Measurements from ENCODE around the gene CLDN5. TPM values are rescaled to one million over a fixed set of nuclear protein-coding genes. Genes with fewer than 3 reads are reported as not detected.

Gene CLDN5
- total and polyA plus RNA-seq, 10 donors, result 18.1 to 167 (median 63.4) TPM

DNA sequence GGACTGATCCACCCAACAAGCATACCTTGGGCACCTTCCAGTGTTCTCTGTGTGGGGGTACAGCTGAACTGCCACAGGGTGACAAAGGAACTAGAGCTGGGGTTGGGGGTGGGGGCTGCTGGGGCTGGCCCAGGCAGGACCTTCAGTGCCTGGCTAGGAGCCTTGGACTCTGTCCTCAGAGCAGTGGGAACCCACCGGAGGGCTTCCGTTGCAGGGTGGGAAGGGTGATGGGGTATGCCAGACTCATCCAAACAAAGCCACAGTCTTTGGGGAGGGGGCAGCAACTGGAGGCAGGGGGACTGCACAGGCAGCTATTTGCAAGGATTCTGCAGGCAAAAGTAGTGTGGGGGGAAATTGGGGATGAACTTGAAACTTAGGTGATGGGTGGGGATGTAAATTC is 35.7 kb upstream of the CLDN5 start:
- TF ChIP-seq POLR2A (IDR thresholded peaks at IDR 0.05), result no peak
- TF ChIP-seq, protein P1, sequence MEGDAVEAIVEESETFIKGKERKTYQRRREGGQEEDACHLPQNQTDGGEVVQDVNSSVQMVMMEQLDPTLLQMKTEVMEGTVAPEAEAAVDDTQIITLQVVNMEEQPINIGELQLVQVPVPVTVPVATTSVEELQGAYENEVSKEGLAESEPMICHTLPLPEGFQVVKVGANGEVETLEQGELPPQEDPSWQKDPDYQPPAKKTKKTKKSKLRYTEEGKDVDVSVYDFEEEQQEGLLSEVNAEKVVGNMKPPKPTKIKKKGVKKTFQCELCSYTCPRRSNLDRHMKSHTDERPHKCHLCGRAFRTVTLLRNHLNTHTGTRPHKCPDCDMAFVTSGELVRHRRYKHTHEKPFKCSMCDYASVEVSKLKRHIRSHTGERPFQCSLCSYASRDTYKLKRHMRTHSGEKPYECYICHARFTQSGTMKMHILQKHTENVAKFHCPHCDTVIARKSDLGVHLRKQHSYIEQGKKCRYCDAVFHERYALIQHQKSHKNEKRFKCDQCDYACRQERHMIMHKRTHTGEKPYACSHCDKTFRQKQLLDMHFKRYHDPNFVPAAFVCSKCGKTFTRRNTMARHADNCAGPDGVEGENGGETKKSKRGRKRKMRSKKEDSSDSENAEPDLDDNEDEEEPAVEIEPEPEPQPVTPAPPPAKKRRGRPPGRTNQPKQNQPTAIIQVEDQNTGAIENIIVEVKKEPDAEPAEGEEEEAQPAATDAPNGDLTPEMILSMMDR (IDR thresholded peaks at IDR 0.05 in 8 of 11, conservative IDR thresholded peaks at IDR 0.05 in 3 of 11), result no peak
- TF ChIP-seq POLR2AphosphoS5 (IDR thresholded peaks at IDR 0.05), result no peak
- no peak for DNase-seq
- no peaks in the 10 kb centered on the region for H3K27me3 ChIP-seq (replicated peaks in 1 of 7)
- peaks cover 0 to 2% (median 0%) of the 10 kb centered on the region in 8 donors for H3K9me3 ChIP-seq
- H3K4me3 ChIP-seq, result no peak overlapping the region
- no peaks in the 10 kb centered on the region for H3K36me3 ChIP-seq
- intact Hi-C loops (cut with DNase I; ENCODE audit: low total_unique reads), result no loop called here
- H3K4me1 ChIP-seq, result no peaks in the 10 kb centered on the region
- 96 to 100% (median 97%) methylated on average over 2 of the region's 2 CpGs for WGBS, 5 donors
- H3K27ac ChIP-seq, result no peak overlapping the region

DNA sequence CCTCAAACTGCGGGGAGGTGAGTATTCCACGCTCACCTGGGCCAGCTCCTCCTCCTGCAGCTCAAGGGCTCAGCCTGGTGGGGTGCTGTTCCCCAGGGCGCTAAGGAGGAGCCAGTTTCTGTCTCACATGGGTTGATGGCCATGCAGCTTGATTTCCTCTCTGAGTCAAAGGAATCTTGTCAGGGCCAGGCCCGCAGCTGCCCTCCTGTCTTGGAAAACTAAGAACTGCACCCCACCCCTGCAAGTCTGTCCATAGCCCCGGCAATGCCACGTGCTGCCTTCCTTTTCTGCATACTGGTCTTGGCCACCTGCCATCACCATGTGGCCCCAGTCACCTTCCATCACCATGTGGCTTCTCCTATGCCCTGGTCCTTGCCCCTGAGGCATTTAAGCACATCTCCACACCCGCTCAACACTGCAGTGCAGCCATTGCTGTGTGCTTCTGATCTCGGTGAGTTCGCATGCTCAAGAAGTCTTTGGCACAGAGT is 35.2 kb upstream of the CLDN5 start:
- Histone ChIP-seq H3K4me3 (no peak overlapping the region), H3K4me1 (no peaks in the 10 kb centered on the region), H3K36me3 (no peaks in the 10 kb centered on the region), H3K27ac (no peak overlapping the region), H3K9me3 (no peaks in the 10 kb centered on the region), H3K27me3 (replicated peaks in 1 of 7) (peaks cover 0 to 5% (median 0%) of the 10 kb centered on the region in 7 donors)
- 79 to 89% (median 85%) methylated on average over 7 to 9 of the region's 9 CpGs for WGBS, 5 donors
- DNase-seq, result no peak
- TF ChIP-seq, protein P1 (IDR thresholded peaks at IDR 0.05 in 8 of 11, conservative IDR thresholded peaks at IDR 0.05 in 3 of 11), result no peak
- no peak for TF ChIP-seq POLR2A (IDR thresholded peaks at IDR 0.05)
- TF ChIP-seq POLR2AphosphoS5 (IDR thresholded peaks at IDR 0.05), result no peak
- intact Hi-C loops (cut with DNase I; ENCODE audit: low total_unique reads), result no loop called here

DNA sequence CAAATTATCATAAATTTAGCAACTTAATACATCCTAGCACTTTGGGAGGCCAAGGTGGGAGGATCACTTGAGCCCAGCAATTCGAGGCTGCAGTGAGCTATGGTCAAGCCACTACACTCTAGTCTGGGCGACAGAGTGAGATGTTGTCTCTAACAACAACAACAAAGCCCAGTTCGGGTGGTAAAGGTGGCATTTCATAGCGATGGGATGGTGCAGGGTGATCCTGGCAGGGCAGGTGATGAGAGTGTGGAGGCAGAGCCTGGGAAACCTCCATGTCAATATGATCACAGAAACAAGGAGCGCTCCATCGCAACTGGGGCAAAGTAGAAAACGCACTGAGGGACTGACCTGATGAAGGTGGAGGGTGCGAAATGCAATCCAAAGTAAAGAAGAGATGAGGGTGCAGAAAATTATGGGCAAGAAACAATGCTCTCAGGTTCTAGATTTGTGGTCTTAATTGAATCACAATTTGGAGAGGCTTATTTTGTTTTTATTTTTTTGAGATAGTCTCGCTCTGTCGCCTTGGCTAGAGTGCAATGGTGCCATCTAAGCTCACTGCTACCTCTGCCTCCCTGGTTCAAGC is 32.8 kb upstream of the CLDN5 start:
- Histone ChIP-seq H3K9me3 (peaks cover 0 to 14% (median 7%) of the 10 kb centered on the region in 8 donors), H3K4me1 (no peaks in the 10 kb centered on the region), H3K27ac (no peak overlapping the region), H3K4me3 (no peak overlapping the region), H3K36me3 (no peaks in the 10 kb centered on the region), H3K27me3 (replicated peaks in 1 of 7) (peaks cover 0 to 9% (median 0%) of the 10 kb centered on the region in 7 donors)
- TF ChIP-seq, protein P1 (IDR thresholded peaks at IDR 0.05 in 8 of 11, conservative IDR thresholded peaks at IDR 0.05 in 3 of 11), result no peak
- TF ChIP-seq POLR2A (IDR thresholded peaks at IDR 0.05), result no peak
- TF ChIP-seq POLR2AphosphoS5 (IDR thresholded peaks at IDR 0.05), result no peak
- no peak for DNase-seq
- WGBS, 5 donors, result 92 to 95% (median 93%) methylated on average over 10 of the region's 10 CpGs
- intact Hi-C loops (cut with DNase I; ENCODE audit: low total_unique reads), result no loop called here

DNA sequence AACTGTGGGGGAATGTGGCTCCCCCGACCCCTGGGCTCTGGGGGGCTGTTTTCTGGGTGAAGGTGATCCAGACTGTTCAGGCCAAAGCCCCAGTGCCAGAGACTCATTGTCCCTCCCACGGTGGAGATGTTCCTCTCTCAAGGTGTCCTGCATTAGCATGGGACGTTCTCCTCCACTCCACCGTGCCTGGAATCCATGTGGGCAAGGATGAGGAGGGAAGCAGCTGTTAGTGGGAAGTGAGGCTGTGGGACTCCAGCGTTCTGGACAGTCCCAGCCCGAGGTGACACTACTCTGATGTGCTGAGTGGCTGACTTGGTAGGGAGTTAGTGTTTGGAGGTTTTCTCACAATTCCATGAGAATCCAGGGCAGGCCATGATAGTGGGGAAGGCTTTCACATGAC is 31.4 kb upstream of the CLDN5 start:
- TF ChIP-seq POLR2AphosphoS5 (IDR thresholded peaks at IDR 0.05) (no peak), POLR2A (IDR thresholded peaks at IDR 0.05) (no peak)
- TF ChIP-seq, protein P1 (IDR thresholded peaks at IDR 0.05 in 8 of 11, conservative IDR thresholded peaks at IDR 0.05 in 3 of 11), result no peak
- WGBS, 5 donors, result 81 to 90% (median 85%) methylated on average over 6 of the region's 6 CpGs
- DNase-seq, result peak; percentile 24
- no peak overlapping the region for H3K4me3 ChIP-seq
- peaks cover 0 to 9% (median 0%) of the 10 kb centered on the region in 7 donors for H3K27me3 ChIP-seq (replicated peaks in 1 of 7)
- H3K9me3 ChIP-seq, result peaks cover 0 to 14% (median 7%) of the 10 kb centered on the region in 8 donors
- intact Hi-C loops (cut with DNase I; ENCODE audit: low total_unique reads), result no loop called here
- no peak overlapping the region for H3K27ac ChIP-seq
- H3K4me1 ChIP-seq, result no peaks in the 10 kb centered on the region
- no peaks in the 10 kb centered on the region for H3K36me3 ChIP-seq
